ENCODE data around the gene DAPK2.

GRCh38 chr15:63995789-63996188, 50.5 kb downstream of the DAPK2 start:
- TF ChIP-seq CTCF (conservative IDR thresholded peaks at IDR 0.05; ENCODE audit: low read length) (no peak), EZH2phosphoT487 (IDR thresholded peaks at IDR 0.05; ENCODE audit: borderline replicate concordance) (no peak)

All from Loucy (cell line).